ENCODE data around the gene SETD5. TPM values are rescaled to one million over a fixed set of nuclear protein-coding genes. Genes with fewer than 3 reads are reported as not detected.
A peak's percentile ranks its signal among the peaks of the same experiment; 100 is the strongest.

Gene SETD5
- total RNA-seq, 1 experiment from 2014 or later, result 151 TPM

GRCh38 chr3:9415485-9416138, 18.2 kb downstream of the SETD5 start:
- ChIA-PET POLR2A (ENCODE audit: low non-redundant PET) (no interaction called here), CTCF (no interaction called here)
- H3K9me3 ChIP-seq (ENCODE audit: low read depth, low read length, poor library complexity, severe bottlenecking), result no peaks in the 10 kb centered on the region
- no peak for DNase-seq (ENCODE audit: low spot score)
- no peak overlapping the region for H3K27ac ChIP-seq (ENCODE audit: low read depth, low read length, poor library complexity, severe bottlenecking)
- no peak overlapping the region for H3K4me3 ChIP-seq (ENCODE audit: low read depth, low read length, poor library complexity, severe bottlenecking)
- intact Hi-C loops (cut with micrococcal nuclease; ENCODE audit: unreplicated experiment), result no loop called here
- TF ChIP-seq EZH2 (IDR thresholded peaks at IDR 0.05; ENCODE audit: borderline replicate concordance, low read depth, low read length, poor library complexity, severe bottlenecking) (no peak), CTCF (conservative IDR thresholded peaks at IDR 0.05; ENCODE audit: low read depth, low read length) (no peak)
- BruUV-seq (replicated peaks), result no TSS peak
- H3K36me3 ChIP-seq (ENCODE audit: insufficient read depth, low read length, poor library complexity, severe bottlenecking), result peaks cover 5% of the 10 kb centered on the region
- no peaks in the 10 kb centered on the region for H3K27me3 ChIP-seq (replicated peaks; ENCODE audit: insufficient read depth, low read depth, low read length, poor library complexity)
- H3K4me1 ChIP-seq (ENCODE audit: insufficient read depth, low read length, poor library complexity, severe bottlenecking), result peaks cover 12% of the 10 kb centered on the region

DNA sequence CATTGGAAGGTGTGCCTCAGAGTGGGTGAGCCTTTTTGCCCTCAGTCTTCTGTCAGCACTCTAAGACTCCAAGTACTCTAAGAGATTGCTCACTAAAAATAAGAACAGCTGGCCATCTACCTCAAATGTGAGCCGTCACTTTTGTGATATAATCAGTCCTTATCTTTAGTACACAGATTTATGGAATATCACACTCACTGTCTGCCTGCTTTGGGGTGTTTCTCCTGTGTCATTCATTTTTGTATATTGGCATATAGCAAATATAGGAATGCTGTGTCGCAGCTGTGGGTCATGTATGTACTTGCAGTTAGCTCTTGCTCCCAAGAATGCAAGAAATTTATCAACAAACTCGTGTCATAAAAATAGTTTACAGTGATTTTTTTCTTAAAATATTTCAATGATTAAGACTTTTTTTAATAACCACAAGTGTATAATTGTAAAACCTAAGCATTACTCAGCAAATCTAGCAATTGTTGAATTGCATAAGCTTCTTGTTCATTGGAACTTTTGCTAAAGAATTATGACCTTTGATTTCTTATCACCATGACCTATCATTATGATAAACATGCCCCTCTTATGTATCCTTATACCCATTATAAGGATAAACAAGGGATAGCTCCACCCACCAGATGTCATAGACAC, 18.8 kb downstream of the SETD5 start:
- peaks cover 5% of the 10 kb centered on the region for H3K36me3 ChIP-seq (ENCODE audit: insufficient read depth, low read length, poor library complexity, severe bottlenecking)
- DNase-seq (ENCODE audit: low spot score), result no peak
- peaks cover 18% of the 10 kb centered on the region for H3K4me1 ChIP-seq (ENCODE audit: insufficient read depth, low read length, poor library complexity, severe bottlenecking)
- H3K4me3 ChIP-seq (ENCODE audit: low read depth, low read length, poor library complexity, severe bottlenecking), result no peak overlapping the region
- no peaks in the 10 kb centered on the region for H3K27me3 ChIP-seq (replicated peaks; ENCODE audit: insufficient read depth, low read depth, low read length, poor library complexity)
- CTCF ChIA-PET, result no interaction called here
- intact Hi-C loops (cut with micrococcal nuclease; ENCODE audit: unreplicated experiment), result no loop called here
- TF ChIP-seq CTCF (conservative IDR thresholded peaks at IDR 0.05; ENCODE audit: low read depth, low read length), result no peak
- TF ChIP-seq EZH2 (IDR thresholded peaks at IDR 0.05; ENCODE audit: borderline replicate concordance, low read depth, low read length, poor library complexity, severe bottlenecking), result no peak
- no TSS peak for BruUV-seq (replicated peaks)
- no peaks in the 10 kb centered on the region for H3K9me3 ChIP-seq (ENCODE audit: low read depth, low read length, poor library complexity, severe bottlenecking)
- POLR2A ChIA-PET (ENCODE audit: low non-redundant PET), result interaction anchor here (0.7 kb wide), 1 partner anchor 76 kb away, joined by 4 read pairs; no protein-coding TSS in a partner anchor
- no peak overlapping the region for H3K27ac ChIP-seq (ENCODE audit: low read depth, low read length, poor library complexity, severe bottlenecking)

DNA sequence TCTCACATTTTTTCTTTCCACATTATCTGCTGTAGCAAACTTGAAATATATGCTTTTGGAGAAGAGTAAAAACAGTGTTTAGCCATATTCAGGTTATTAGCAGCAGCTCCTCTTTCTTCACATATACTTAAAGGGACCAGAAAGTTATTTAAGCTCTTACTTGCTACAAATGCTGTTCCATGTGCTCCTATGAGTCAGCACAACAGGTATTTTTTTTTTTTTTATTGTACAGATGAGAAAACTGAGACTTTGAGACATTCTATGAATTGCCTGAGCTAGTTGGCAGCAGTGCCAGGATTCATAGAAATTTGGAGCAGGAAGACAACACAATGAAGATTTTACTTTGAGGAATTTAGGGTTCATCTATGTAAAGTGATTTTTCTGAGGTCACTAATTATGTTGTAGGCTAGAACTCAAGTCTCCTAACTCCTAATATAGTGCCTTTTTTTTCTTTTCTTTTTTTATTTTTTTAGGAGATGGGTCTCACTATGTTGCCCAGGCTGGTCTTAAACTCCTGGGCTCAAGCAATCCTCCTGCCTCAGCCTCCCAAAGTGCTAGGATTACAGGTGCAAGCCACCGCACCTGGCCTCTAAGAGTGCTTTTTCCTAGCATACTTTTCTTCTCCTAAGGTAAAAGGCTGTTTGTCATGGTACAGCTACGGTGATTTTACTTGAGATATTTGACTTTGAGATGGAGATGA, 23.6 kb downstream of the SETD5 start:
- ChIA-PET CTCF (no interaction called here), POLR2A (ENCODE audit: low non-redundant PET) (interaction anchor here (0.7 kb wide), 1 partner anchor 23 kb away, joined by 4 read pairs; the partner anchor contains the start of gene SETD5)
- no peaks in the 10 kb centered on the region for H3K9me3 ChIP-seq (ENCODE audit: low read depth, low read length, poor library complexity, severe bottlenecking)
- H3K27me3 ChIP-seq (replicated peaks; ENCODE audit: insufficient read depth, low read depth, low read length, poor library complexity), result no peaks in the 10 kb centered on the region
- peaks cover 25% of the 10 kb centered on the region for H3K36me3 ChIP-seq (ENCODE audit: insufficient read depth, low read length, poor library complexity, severe bottlenecking)
- H3K4me1 ChIP-seq (ENCODE audit: insufficient read depth, low read length, poor library complexity, severe bottlenecking), result peaks cover 56% of the 10 kb centered on the region
- H3K27ac ChIP-seq (ENCODE audit: low read depth, low read length, poor library complexity, severe bottlenecking), result peak overlapping the region; percentile 93
- no peak for TF ChIP-seq EZH2 (IDR thresholded peaks at IDR 0.05; ENCODE audit: borderline replicate concordance, low read depth, low read length, poor library complexity, severe bottlenecking)
- no peak for DNase-seq (ENCODE audit: low spot score)
- no peak overlapping the region for H3K4me3 ChIP-seq (ENCODE audit: low read depth, low read length, poor library complexity, severe bottlenecking)
- intact Hi-C loops (cut with micrococcal nuclease; ENCODE audit: unreplicated experiment), result loop anchor here (5.0 kb wide), 1 partner anchor 34 kb away; no protein-coding TSS in a partner anchor
- no TSS peak for BruUV-seq (replicated peaks)

Data from A673 (cell line).